HCEC 1CT (cell line): ENCODE data around the gene GLCCI1.
A peak's percentile ranks its signal among the peaks of the same experiment; 100 is the strongest.
"Not testable (repeated sequence)": the region's sequence is repeated elsewhere in the genome, so short reads cannot be mapped to it uniquely, and the experiment has no call there.

Source experiments
- DNase-seq: peaks from one replicate; pipeline ENCODE4 v3.0.0-alpha.2; 2017

Gene GLCCI1

DNA sequence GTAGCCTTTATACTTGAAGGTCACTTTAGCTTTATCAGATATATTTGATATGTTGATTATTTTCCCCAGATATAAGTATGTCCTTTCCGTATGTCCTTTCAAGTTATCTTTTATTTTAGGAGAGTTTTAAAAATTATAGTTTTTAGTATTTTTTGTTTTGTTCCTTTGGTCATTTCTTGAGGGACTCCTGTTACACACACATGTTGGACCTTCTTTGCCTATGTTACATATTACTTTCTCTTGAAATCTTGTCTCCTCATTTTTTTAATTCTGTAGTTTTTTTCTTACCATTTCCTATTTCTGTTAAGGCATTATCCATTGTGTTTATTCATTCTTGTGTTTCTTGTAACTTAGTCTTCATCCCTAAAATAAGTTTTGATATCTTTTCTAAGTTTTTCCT is 23.9 kb downstream of the GLCCI1 start:
- DNase-seq, result no peak

DNA sequence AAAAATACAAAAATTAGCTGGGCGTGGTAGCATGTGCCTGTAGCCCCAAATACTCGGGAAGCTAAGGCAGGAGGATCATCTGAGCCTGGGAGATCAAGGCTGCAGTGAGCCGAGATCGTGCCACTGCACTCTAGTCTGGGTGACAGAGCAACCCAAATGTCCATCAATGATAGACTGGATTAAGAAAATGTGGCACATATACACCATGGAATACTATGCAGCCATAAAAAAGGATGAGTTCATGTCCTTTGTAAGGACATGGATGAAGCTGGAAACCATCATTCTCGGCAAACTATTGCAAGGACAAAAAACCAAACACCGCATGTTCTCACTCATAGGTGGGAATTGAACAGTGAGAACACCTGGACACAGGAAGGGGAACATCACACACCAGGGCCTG is 26.8 kb downstream of the GLCCI1 start:
- DNase-seq, result not testable (repeated sequence)

DNA sequence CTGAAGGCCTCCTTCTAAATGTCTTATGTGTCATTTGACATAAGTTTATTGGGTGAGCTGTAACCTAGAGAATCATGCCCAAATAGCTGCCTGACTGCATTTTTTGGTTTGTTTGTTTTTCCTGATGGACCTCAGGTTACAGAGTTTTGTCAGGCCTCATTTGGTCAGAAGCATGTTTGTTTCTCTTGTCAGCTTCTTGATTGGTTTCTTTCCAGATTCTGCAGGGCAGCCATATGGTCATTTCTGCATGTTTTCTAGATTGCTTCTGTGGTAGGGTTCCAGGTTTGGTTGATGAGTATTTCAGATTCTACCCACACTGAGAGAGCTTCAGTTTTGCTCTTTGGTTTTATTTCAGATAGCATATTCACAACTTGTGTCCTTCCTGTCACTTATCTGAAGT is 28.0 kb downstream of the GLCCI1 start:
- peak; percentile 45 for DNase-seq

DNA sequence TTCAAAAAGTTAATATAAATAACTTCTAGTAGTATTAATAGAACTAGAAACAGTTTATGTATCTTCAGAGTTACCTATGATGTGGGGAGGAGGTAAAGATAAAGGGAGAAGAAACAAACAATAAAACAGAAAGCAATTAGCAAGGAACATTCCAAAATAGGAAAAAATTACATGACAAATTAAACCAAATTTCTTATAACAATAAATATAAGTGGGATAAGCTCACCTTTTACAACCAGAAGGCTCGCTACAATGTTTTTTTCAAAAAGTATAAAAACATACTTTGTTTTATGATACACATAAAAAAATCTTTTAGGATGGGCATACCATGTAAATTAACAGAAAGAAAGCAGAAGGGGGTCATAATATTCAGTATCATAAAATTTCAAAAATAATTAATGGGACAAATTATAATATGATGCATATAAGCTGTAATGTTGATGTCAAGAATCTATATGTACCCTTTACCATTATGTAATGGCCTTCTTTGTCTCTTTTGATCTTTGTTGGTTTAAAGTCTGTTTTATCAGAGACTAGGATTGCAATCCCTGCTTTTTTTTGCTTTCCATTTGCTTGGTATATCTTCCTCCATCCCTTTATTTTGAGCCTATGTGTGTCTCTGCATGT is 31.8 kb downstream of the GLCCI1 start:
- DNase-seq, result no peak

DNA sequence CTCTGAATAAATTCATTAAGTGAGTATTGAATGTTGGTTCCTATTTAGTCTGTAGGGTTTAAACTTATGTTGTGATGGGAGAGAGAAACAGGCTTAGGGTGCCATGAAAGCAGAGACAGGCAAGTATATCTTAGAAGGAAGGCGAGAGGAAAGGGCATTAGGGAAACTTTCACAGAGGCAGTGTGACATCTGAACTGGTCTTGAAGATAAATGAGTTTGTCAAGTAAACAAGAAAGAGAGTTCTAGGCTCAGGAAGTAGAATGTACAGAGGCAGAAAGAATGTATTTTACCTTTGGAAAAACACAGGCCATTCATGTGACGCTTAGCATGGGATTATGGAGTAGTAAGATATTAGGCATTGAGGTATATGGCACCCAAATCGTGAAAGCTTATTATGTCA is 34.5 kb downstream of the GLCCI1 start:
- DNase-seq, result no peak

DNA sequence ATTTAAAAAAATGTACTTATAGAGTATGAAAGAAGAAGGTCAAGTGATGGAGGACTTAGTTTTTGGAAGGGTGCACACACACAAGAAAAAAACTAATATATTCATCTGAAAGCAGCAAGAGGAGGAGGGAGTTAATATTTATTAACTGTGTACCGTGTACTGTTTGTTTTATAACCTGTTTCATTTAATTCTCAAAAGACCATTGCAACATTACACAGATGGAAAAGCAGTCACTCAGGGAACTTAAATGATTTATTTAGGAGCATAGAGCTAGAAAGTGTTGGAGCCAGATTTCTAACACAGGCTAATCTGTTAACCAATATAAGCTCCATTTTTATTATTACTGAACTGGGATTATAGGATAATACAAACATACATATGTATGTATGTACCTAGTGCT is 36.7 kb downstream of the GLCCI1 start:
- DNase-seq, result no peak

DNA sequence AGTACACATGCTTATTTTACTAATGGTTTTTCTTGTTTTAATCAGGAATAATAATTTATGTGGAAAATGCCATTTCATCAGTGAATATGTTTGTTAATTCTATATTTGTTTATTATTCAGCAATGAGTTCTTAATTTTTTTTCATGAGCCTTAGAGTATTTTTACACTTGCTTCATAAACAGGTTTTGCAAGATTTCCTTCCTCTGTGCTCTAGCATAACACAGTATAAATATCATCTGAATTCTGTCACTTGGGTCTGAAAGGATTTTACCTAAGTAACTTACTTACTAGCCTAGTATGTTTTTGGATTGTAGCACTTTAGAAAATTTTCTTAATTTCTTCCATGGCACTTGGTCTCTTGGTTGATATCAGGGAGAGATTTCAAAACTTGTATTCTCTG is 45.8 kb downstream of the GLCCI1 start:
- no peak for DNase-seq

DNA sequence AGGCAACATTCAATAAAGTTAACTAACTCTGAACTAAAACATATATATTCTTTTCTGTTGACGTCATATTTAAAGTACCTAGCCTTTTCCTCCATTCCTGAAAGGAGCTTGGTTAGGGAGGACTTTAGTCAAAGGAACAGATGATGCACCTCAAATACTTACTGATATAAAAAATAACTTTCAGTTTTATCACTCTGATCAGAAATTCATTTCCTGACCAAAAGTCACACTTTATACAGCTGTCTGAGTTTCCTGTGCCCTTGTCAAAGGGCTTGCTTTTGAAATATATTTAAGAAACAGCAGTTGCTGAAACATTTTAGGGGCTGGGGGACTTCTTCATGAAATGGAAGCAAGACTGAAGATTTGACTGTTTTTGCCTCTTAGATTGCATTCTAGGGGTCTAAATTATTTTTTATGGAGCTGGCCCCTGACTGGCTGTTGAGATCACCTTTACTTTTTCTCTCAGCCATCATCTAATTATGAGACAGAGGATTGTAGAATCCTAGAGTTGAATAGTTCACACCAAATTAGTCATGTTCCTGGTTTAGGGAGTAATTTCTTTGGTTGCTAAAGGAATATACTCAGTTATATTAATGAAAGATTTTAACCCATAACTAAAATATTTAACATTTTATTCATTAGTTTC is 46.6 kb downstream of the GLCCI1 start:
- no peak for DNase-seq

DNA sequence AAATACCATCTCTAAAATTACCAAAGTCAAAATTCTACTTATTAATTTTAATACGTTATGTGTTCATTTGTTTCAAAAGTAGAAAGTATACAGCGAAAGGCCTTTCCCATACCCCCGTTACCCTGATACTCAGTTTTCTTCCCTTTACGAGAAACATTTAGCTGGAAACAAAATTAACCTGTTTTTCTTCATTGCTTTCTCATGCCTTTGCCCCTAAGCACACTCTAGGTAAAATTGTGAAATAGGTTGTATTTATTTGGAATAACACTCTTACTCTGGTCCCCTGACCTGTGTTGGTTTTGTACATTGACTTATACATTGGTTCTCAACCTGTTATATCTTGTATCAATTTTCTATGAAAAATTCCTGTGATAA is 47.1 kb downstream of the GLCCI1 start:
- no peak for DNase-seq

DNA sequence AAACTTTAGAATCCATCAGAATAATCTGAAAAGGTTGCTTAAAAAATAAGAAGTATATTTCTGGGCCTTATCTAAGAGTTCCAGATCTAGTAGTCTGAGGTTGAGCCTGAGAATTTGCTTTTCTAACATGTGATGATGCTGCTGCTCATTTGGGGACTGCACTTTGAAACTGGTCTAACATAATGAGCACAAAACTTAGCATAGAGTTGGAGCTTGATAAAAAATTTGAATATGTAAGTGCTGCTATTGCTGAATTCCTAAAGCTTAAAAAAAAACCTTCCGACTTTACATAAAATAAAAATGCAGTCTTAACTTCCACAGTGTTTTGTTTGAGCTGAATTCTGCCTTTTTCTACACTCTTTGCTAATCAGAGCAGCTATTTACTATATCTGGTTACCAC is 48.8 kb downstream of the GLCCI1 start:
- DNase-seq, result no peak

DNA sequence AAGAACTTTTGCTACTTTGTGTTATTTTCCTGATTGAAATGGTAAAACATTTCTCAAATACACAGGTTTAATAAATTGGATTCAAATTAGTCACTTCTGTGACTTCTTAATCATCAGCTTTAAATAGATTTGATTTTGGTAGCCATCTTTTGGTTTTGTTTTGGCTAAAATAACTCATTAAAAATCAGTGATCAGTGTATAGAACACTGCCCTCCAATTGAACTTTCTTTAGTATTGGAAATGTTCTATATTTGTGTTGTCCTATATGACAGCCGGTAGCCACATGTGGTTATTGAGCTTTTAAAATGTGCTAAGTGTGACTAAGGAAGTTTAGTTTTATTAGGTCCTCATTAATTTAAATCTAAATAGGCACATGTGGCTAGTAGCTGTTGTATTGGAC is 50.4 kb downstream of the GLCCI1 start:
- DNase-seq, result no peak

DNA sequence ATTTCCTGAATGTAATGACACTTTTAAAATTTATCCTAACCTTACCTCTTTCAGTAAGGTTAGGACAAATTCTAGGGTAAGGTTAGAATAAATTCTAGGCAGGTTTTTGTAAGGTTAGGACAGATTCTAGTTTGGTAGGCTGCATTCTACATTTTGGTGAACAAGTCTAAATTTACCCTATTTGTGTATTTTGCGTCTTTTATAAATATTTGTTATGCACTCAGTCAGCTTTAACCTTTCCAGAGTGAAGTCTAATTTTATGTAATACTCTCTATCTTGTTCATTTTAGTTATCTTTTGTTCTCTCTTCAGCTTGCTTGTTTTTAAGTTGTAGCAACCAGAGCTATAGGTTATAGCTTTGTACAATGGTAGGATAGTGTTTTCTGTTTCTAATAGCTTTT is 54.0 kb downstream of the GLCCI1 start:
- DNase-seq, result no peak

DNA sequence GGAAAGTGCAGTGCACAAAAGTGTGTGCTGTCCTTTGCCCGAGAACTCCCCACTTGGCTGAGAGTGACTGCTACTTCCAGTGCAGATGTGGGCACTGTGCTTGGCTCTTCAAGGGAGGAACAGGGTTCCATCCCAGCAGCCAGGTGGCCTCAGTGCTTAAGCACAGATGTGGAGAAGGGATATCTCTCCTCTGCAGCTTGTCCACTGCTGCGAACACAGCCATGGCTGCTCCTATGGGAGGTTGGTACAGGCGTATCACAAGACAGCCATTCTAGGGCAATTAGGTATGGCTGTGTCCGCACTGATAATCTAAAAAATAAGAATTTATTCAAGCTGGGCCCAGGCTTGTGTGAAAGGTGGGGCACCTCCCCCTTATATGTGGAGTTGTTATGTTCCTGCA is 66.6 kb downstream of the GLCCI1 start:
- no peak for DNase-seq

DNA sequence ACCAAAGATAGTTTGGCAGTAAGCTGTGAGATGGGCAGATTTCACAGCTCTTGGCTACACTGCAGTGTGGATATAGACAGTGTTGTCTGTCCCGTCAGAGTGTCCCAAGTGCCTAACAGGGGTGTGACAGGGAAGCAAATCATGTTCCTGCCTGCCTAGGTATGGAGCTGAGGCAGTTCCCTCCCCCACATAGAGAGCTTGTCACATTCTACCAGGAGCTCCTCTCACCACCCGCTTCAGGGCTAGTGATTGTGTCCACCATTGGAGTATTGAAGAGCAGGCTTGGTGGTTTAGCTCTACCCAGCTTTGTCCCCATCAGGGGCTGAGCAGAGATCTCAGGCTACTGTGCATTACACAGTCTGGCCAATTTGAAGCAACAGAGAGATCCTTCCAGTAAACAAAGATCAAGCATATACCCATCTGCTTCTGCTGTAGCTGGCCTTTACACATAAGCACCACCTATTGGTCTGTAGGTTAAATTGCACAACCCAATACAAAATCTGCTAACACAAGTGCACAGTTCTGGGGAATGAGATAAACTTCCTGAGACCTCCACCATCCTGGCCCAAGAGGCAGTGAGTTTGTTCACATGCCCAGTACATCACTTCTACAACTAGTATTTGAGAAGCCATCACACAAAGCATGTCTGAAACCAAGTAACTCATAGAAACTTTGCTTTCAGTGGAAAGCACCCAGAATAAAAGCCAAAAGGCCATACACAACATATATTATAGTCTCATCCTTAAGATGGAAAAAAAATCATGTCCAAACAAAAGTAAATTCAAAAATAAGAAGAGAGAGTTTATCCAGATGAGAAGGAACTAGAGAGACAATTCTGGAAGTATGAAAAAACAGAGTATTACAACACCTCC is 67.3 kb downstream of the GLCCI1 start:
- DNase-seq, result peak; percentile 62

DNA sequence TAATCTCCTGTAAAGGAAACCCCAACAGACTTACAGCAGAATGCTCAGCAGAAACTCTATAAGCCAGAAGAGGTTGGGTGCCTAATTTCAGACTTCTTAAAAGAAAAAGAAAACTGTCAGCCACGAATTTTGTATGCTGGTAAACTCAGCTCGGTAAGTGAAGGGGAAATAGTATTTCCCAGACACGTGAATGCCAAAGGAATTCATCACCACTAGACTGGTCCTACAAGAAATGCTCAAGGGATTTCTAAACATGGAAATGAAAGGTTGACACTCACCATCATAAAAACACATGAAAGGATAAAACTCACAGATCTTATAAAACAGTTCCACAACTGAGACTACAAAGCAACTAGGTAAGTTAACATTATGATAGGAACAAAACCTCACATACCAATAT is 68.6 kb downstream of the GLCCI1 start:
- no peak for DNase-seq

DNA sequence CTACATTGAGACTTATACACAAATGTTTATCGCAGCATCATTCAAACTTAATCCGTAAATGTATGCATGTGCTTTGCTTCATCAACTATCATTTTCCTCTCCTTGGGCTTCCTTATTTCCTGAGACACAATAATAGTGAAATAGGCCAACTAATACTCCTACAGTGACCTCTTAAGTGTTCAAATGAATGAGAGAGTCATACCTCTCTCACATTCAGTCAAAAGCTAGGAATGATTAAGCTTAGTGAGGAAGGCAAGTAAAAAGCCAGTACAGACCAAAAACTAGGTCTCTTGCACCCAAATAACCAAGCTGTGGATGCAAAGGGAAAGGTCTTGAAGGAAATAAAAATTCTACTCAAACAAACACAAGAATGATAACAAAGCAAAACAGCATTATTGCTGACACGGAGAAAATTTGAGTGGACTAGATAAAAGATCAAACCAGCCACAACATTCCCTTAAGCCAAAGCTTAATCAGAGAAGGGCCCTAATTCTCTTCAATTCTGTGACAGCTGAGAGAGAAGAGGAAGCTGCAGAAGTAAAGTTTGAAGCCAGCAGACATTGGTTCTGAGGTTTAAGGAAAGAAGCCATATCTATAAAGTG is 72.3 kb downstream of the GLCCI1 start:
- DNase-seq, result no peak

DNA sequence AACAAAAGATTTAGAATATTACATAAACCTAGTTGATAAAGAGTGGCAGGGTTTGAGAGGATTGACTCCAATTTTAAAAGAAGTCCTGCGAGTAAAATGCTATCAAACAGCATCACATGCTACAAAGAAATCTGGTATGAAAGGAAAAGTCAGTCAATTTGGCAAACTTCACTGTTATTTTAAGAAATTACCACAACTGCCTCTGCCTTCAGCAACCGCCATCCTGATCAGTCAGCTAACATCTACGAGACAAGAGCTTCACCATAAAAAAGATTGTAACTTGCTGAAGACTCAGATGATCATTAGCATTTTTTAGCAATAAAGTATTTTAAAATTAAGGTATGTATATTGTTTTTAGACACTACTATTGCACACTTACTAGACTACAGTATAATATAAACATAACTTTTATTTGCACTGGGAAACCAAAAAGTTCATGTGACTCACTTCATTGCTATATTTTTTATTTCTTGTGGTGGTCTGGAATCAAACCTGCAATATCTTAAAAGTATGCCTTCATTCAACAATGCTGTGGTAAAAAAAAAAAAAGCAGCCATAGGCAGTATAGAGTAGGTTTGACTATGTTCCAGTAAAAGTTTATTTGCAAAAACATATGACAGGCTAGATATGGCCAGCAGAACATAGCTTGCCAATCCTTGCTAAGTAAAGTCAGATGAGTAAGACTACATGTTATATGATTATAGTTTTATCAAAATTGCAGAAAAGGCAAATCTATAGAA is 74.4 kb downstream of the GLCCI1 start:
- DNase-seq, result no peak

DNA sequence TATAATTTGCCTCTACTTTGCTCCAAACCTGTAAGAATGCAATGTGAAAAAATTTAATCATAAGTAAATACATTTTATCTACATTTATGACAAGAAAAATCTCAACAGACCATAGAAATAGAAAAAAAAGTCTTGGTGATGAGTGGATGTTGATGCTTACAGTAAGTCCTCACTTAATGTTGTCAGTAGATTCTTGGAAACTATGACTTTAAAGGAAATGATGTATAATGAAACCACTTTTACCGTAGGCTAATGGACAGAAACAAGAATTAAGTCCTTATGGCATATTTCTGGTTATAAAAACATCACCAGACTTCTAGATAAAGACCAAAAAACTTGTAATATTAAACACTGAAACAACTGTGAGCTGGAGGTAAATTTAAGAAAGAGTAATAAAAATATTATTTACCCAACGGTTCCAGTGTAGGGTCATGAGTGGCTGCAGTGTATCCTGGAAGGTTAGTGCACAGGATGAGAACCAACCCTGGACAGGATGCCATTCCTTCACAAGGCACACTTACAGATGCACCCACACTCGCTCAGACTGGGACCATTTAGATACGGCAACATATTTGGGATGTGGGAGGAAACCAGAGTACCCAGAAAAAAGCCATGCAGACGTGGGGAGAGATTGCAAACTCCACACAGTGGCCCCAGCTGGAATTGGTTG is 76.3 kb downstream of the GLCCI1 start:
- DNase-seq, result no peak

DNA sequence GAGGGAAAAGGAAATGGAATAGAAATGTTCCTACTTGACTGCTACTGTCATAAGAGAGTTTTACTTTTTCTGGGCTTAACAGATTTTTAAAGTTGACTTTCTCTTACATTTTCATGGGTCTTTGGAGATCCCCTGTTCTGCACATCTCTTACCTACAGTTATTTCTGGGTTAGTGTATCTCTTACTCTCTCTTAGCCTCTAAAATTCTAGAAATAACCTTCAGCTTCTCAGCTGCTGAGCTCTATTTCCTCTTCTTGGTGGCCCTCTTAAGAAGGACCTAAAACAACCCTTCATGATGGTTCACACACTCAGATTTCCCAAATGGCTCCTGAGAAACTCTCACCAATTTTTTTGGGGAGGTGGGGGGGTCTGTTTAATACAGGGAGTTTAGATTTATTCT is 79.5 kb downstream of the GLCCI1 start:
- DNase-seq, result not testable (repeated sequence)

DNA sequence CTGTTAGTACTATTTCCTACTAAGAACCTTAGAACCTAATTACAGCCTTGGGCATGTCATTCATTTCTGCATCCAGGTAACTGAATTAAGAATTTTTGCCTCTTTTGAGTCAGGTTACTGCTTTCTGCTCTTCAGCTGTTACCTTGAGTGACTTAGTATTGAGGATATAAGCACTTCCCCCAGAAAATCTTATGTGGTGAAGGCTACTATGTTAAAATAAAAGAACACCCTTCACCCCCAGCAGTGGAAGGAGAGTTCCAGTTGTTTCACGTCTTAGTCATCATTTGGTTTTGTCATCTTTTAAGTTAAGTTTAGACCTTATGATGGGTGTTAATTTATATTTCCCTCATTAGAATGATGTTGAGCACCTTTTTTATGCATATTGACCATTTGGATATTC is 82.8 kb downstream of the GLCCI1 start:
- no peak for DNase-seq

DNA sequence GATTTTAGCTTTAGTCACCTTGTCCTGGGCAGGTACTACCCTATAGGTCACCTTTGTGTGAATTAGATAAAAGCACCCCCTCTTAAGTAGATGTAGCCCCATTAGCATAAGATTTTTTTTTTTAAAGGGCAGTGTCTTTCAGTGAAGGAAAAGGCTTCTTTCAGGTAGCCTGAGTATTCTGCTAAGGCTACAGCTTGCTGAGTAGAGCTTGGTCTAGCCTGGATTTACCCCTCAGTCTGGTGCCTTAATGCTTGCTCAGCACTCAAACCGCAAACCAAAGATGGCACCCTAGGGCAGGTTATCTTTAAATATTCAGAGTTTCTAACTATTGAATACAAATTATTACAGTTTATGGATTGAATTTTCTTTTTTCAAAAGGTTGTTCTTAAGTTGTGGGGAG is 83.4 kb downstream of the GLCCI1 start:
- no peak for DNase-seq

DNA sequence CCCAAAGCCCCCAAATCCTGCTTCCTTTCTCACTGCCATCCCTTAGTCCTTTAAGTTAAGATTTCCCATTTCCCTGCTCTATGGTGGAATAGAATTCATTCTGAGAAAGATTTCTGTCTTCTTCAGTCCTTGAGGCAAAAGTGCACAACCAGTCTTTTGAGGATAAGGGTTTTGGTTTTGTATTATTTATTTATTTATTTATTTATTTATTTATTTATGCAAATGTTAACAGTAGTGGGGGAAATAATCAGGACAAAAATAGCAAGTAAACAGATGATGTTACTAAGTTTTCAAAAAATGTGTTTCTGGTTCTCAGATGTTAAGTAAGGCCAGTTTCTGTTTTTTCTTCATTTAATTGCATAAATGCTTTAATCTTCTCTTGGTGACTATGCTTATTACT is 84.2 kb downstream of the GLCCI1 start:
- no peak for DNase-seq

DNA sequence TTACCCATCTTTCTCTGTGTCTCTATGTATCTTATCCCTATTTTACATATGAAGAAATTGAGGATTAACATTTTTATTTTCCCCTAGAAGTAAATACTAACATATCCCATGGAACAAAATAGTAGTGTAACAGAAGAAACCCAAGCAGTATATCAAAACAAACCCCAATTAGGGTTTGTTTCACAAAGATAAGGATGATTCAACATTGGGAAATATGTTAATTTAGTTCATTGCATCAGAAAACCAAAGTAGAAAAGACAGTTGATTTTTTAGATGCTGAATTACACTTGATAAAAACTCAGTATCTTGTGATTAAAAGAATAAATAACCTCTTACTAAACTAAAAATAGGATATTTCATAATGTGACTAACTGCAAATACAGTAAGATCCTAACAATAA is 87.8 kb downstream of the GLCCI1 start:
- DNase-seq, result no peak
